Hepatocyte (in vitro differentiated cells): ENCODE data around the gene HERPUD1.

Experiments
- CTCF ChIP-seq: fragments of 200-600 bp; sonication (generic); IDR thresholded peaks from 2 replicates; pipeline ENCODE4 v1.5.1; 2016; ENCODE audit warnings: antibody characterized with exemption, mild to moderate bottlenecking; ENCODE audit not compliant: poor library complexity
- EZH2 ChIP-seq: fragments of 200-600 bp; sonication (generic); IDR thresholded peaks from 2 replicates; pipeline ENCODE4 v1.6.1; 2016; ENCODE audit warnings: antibody characterized with exemption, mild to moderate bottlenecking, borderline replicate concordance

DNA sequence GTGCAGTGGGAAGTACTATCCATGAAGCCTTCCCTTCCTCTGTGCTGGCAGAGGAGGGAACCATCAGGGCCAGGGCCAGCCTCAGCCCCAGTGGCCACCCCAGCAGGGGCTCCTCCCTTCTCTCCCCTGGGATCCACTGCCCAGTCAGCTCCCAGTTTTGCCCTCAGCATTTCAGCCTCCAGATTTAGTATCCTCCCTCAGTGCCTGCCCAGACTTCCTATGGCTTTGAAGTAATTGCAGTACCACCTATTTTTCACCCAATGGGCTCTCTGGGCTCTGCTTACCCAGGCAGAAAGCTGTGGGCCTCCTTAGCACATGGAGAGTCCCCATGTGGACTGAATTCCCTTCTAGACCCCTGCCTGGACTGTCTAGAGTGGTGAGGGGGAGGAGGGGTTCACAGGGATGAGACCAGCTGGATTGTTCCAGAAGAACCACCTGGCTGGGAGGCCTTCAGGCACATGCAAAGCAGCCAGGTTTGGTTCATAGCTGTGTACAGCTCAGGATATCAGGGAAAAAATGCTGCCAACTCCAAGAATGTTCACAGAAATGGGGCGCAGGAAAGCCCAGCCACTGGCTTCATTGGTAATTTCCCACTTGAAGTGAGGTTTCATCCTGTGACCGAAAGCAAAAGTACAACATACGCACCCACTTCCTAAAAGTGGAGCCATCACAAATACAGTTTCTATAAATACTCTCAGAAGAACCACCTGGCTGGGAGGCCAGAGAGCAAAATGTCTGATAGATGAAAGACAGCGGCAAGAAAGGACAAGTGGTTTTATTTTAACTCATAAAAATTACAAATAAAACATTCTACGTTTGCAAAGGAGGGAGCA lies 15.2 kb upstream of the HERPUD1 start:
- no peak for TF ChIP-seq EZH2
- no peak for TF ChIP-seq CTCF
